B cell (primary cell): Measurements from ENCODE around the gene CCDC121. TPM values are rescaled to one million over a fixed set of nuclear protein-coding genes. Genes with fewer than 3 reads are reported as not detected.
"Not testable (repeated sequence)": the region's sequence is repeated elsewhere in the genome, so short reads cannot be mapped to it uniquely, and the experiment has no call there.

Experiments used
- ATAC-seq: fragments of 200-7000 bp; cut with Tn5 transposase; one replicate; pipeline ENCODE4 v1.10.0; 2021; ENCODE audit warnings: low read depth, mild to moderate bottlenecking, moderate number of reproducible peaks, moderate library complexity
- CTCF ChIA-PET: fragments of 350-600 bp; sonication (Branson Sonifier 250); formaldehyde crosslinking; loops from one replicate; lab custom pipeline; 2021; ENCODE audit warnings: antibody characterized with exemption, inconsistent platforms; lab: Charles Lee
- POLR2A ChIA-PET: fragments of 350-600 bp; sonication (Branson Sonifier 250); formaldehyde crosslinking; loops from one replicate; lab custom pipeline; 2021; ENCODE audit warnings: antibody characterized with exemption; lab: Charles Lee
- DNase-seq: peaks from one replicate; pipeline ENCODE4 v3.0.0; 2013
- H2AFZ ChIP-seq: 2 replicates; pipeline ENCODE4 v1.6.1; 2012; ENCODE audit warnings: mild to moderate bottlenecking, low read depth, low read length; ENCODE audit not compliant: insufficient read depth, poor library complexity, severe bottlenecking
- H3K27ac ChIP-seq, 2 donors: 1 replicate in 1 of 2; 2 replicates in 1 of 2; pipeline ENCODE4 v1.5.1; 2012 to 2013; ENCODE audit warnings: low read length in 2 of 2, mild to moderate bottlenecking in 2 of 2, moderate library complexity in 1 of 2
- H3K27me3 ChIP-seq, 4 experiments: fragments of 200-600 bp in 1 of 4; sonication (generic) in 1 of 4; replicated peaks in 1 of 4; 1 replicate in 2 of 4; 2 replicates in 2 of 4; pipeline versions ENCODE4 v1.6.1 to v1.7.0; 2013 to 2016; ENCODE audit warnings: low read length in 3 of 4, mild to moderate bottlenecking in 2 of 4, mixed read lengths in 1 of 4, moderate library complexity in 1 of 4; ENCODE audit not compliant: insufficient read depth in 4 of 4, control insufficient read depth in 3 of 4; ENCODE audit errors: control extremely low read depth in 1 of 4
- H3K36me3 ChIP-seq, 2 experiments: replicated peaks in 1 of 2; 1 replicate in 1 of 2; 2 replicates in 1 of 2; pipeline versions ENCODE4 v1.6.1 to v1.7.1; 2013; ENCODE audit warnings: low read length in 1 of 2; ENCODE audit not compliant: insufficient read depth in 2 of 2, control insufficient read depth in 1 of 2; ENCODE audit errors: control extremely low read depth in 1 of 2, extremely low read depth in 1 of 2
- H3K4me1 ChIP-seq, 2 donors: fragments of 200-600 bp in 1 of 2; sonication (generic) in 1 of 2; 1 replicate in 1 of 2; 2 replicates in 1 of 2; pipeline versions ENCODE4 v1.5.1 to v1.6.1; 2013 to 2017; ENCODE audit warnings: low read length in 2 of 2; ENCODE audit not compliant: control insufficient read depth in 2 of 2, insufficient read depth in 2 of 2
- H3K4me2 ChIP-seq: replicated peaks from 2 replicates; pipeline ENCODE3; 2012; ENCODE audit warnings: mild to moderate bottlenecking, low read depth, low read length; ENCODE audit not compliant: poor library complexity, severe bottlenecking
- H3K4me3 ChIP-seq, 5 experiments: fragments of 200-600 bp in 1 of 5; sonication (generic) in 1 of 5; 1 replicate in 3 of 5; 2 replicates in 2 of 5; pipeline versions ENCODE4 v1.5.1 to v1.7.0; 2011 to 2016; ENCODE audit warnings: low read length in 4 of 5, mild to moderate bottlenecking in 4 of 5, low read depth in 2 of 5, control low read depth in 1 of 5, moderate library complexity in 1 of 5; ENCODE audit not compliant: insufficient read depth in 1 of 5; ENCODE audit errors: control extremely low read depth in 1 of 5, extremely low read depth in 1 of 5
- H3K79me2 ChIP-seq: fragments of 200-600 bp; sonication (generic); one replicate; pipeline ENCODE4 v1.6.0; 2016; ENCODE audit warnings: low read length; ENCODE audit not compliant: control insufficient read depth, insufficient read depth
- H3K9ac ChIP-seq: fragments of 200-600 bp; sonication (generic); 2 replicates; pipeline ENCODE4 v1.6.1; 2017; ENCODE audit warnings: mild to moderate bottlenecking, low read length, moderate library complexity
- H3K9me3 ChIP-seq, 3 donors: one replicate each; pipeline versions ENCODE4 v1.6.1 to v1.7.1; 2013; ENCODE audit warnings: low read length in 2 of 3; ENCODE audit not compliant: control insufficient read depth in 2 of 3, insufficient read depth in 1 of 3; ENCODE audit errors: control extremely low read depth in 1 of 3
- H4K20me1 ChIP-seq: 2 replicates; pipeline ENCODE4 v1.6.0; 2012; ENCODE audit warnings: mild to moderate bottlenecking, low read length; ENCODE audit not compliant: insufficient read depth, control insufficient read depth, poor library complexity, severe bottlenecking
- H3K27ac Mint-ChIP-seq: one replicate; pipeline ENCODE4 v1.8.0; 2021; ENCODE audit warnings: mixed read lengths
- H3K27me3 Mint-ChIP-seq: one replicate; pipeline ENCODE4 v1.8.0; 2021; ENCODE audit warnings: mixed read lengths
- H3K4me1 Mint-ChIP-seq: one replicate; pipeline ENCODE4 v1.8.0; 2021; ENCODE audit warnings: mixed read lengths
- H3K4me3 Mint-ChIP-seq: one replicate; pipeline ENCODE4 v1.8.0; 2021; ENCODE audit warnings: mixed read lengths
- H3K9me3 Mint-ChIP-seq: one replicate; pipeline ENCODE4 v1.8.0; 2022; ENCODE audit warnings: mixed read lengths; ENCODE audit not compliant: insufficient read depth
- CTCF ChIP-seq: fragments of 200-600 bp; IDR thresholded peaks from one replicate; pipeline ENCODE4 v1.8.0; 2022; ENCODE audit warnings: antibody characterized with exemption, mild to moderate bottlenecking
- EZH2 ChIP-seq: IDR thresholded peaks from 2 replicates; pipeline ENCODE4 v1.6.1; 2012; ENCODE audit warnings: borderline replicate concordance, low read depth, mild to moderate bottlenecking, moderate library complexity, low read length; ENCODE audit not compliant: insufficient read depth, poor library complexity, severe bottlenecking
- WGBS: methylation state at CpG from one replicate; pipeline ENCODE4 v1.1.5; 2013; ENCODE audit warnings: missing lambda C conversion rate; ENCODE audit not compliant: insufficient coverage; 5-methylcytosine and 5-hydroxymethylcytosine counted together
- intact Hi-C: fragments of 100-400 bp; cut with micrococcal nuclease; formaldehyde crosslinking; loops from one replicate; pipeline ENCODE4 v1.10.0; 2022
- polyA plus RNA-seq: library from polyadenylated mRNA; depleted of rRNA; stranded (reverse); fragments of >200 nt; gene quantifications from 2 replicates; pipeline ENCODE4 v1.2.3, GENCODE V29; 2012
- total RNA-seq, 2 donors: library from RNA; stranded (reverse); fragments of 120-200 nt in 1 of 2; gene quantifications; 1 replicate in 1 of 2; 2 replicates in 1 of 2; pipeline versions ENCODE4 v1.2.3 to v1.2.4, GENCODE V29; 2013 to 2022

The CCDC121 gene
- total and polyA plus RNA-seq, 2 donors (not counting 1 experiment from before 2014, with no cell fraction given), result 0.95 to 2.2 TPM

GRCh38 chr2:27627963-27628766 lies 647 bp downstream of the CCDC121 start:
- CTCF ChIA-PET, result interaction anchor here (1.1 to 2.0 kb wide), 3 partner anchors 53 to 557 kb away, joined by 3 to 6 read pairs (median 3); partner anchors contain the start of gene OST4
- peaks cover 10 to 17% of the 10 kb centered on the region in 2 donors for H3K4me1 ChIP-seq
- H3K36me3 ChIP-seq, result peaks cover 0 to 29% of the 10 kb centered on the region in 2 experiments
- peak overlapping the region; percentile 40 to 98 (median 91) for H3K4me3 ChIP-seq
- no peaks in the 10 kb centered on the region for H3K9me3 ChIP-seq
- ATAC-seq, result peak; percentile 7
- Mint-ChIP-seq H3K9me3 (no peaks in the 10 kb centered on the region), H3K27me3 (no peaks in the 10 kb centered on the region), H3K4me3 (no peak overlapping the region), H3K27ac (peak overlapping the region; percentile 51), H3K4me1 (peaks cover 24% of the 10 kb centered on the region)
- H4K20me1 ChIP-seq, result no peaks in the 10 kb centered on the region
- TF ChIP-seq CTCF (no peak), EZH2 (no peak)
- 20% methylated on average over 11 of the region's 21 CpGs for WGBS
- peak; percentile 12 for DNase-seq
- intact Hi-C loops, result loop anchor here (1.0 to 5.0 kb wide), 5 partner anchors 45 to 257 kb away; partner anchors contain the start of genes EIF2B4, IFT172, NRBP1 and SNX17
- POLR2A ChIA-PET, result interaction anchor here (0.6 to 1.6 kb wide), 6 partner anchors 35 to 547 kb away, joined by 3 to 6 read pairs (median 4); partner anchors contain the start of genes PPM1G, SLC4A1AP, SUPT7L and ZNF512
- no peaks in the 10 kb centered on the region for H3K27me3 ChIP-seq
- peak overlapping the region; percentile 78 for H3K4me2 ChIP-seq
- peak overlapping the region; percentile 70 to 83 for H3K27ac ChIP-seq
- H3K9ac ChIP-seq, result peak overlapping the region; percentile 83
- H2AFZ ChIP-seq, result peak overlapping the region; percentile 88
- H3K79me2 ChIP-seq, result peaks cover 29% of the 10 kb centered on the region

- H3K79me2 ChIP-seq, result peaks cover 29% of the 10 kb centered on the region
- DNase-seq, H3K4me2 ChIP-seq, H3K9me3 ChIP-seq, H3K27me3 ChIP-seq, POLR2A ChIA-PET, ATAC-seq, H4K20me1 ChIP-seq, H2AFZ ChIP-seq, H3K4me3 Mint-ChIP-seq, H3K27ac ChIP-seq, H3K4me3 ChIP-seq, H3K9ac ChIP-seq, H3K27me3 Mint-ChIP-seq, H3K9me3 Mint-ChIP-seq: not testable (repeated sequence)
- CTCF ChIA-PET, result interaction anchor here (2.0 kb wide), 1 partner anchor 55 kb away, joined by 6 read pairs; no protein-coding TSS in a partner anchor
- intact Hi-C loops, result loop anchor here (5.0 kb wide), 1 partner anchor 200 kb away; the partner anchor contains the start of gene NRBP1
- peaks cover 10 to 17% of the 10 kb centered on the region in 2 donors for H3K4me1 ChIP-seq
- Mint-ChIP-seq H3K27ac (peak overlapping the region; percentile 47), H3K4me1 (peaks cover 24% of the 10 kb centered on the region)
- 33% methylated on average over 1 of the region's 3 CpGs for WGBS
- H3K36me3 ChIP-seq, result peaks cover 0 to 34% of the 10 kb centered on the region in 2 experiments
These were observed 1.9 kb downstream of the CCDC121 start for GRCh38 chr2:27626921-27627320.

GRCh38 chr2:27626323-27626722 lies 2.5 kb downstream of the CCDC121 start:
- ATAC-seq, DNase-seq, H3K27me3 ChIP-seq, H3K4me3 ChIP-seq, H3K27ac Mint-ChIP-seq, H3K27ac ChIP-seq, H3K9me3 Mint-ChIP-seq, H3K4me3 Mint-ChIP-seq, H3K4me2 ChIP-seq, H3K9ac ChIP-seq, H4K20me1 ChIP-seq, H3K27me3 Mint-ChIP-seq, H2AFZ ChIP-seq, POLR2A ChIA-PET, H3K9me3 ChIP-seq: not testable (repeated sequence)
- Histone ChIP-seq H3K4me1 (peaks cover 10 to 17% of the 10 kb centered on the region in 2 donors), H3K36me3 (peaks cover 0 to 35% of the 10 kb centered on the region in 2 experiments), H3K79me2 (peaks cover 25% of the 10 kb centered on the region)
- intact Hi-C loops, result loop anchor here (5.0 kb wide), 1 partner anchor 199 kb away; the partner anchor contains the start of gene NRBP1
- WGBS, result no CpG with 5 or more reads among the region's 1 CpG
- peaks cover 22% of the 10 kb centered on the region for H3K4me1 Mint-ChIP-seq
- CTCF ChIA-PET, result interaction anchor here (2.0 kb wide), 1 partner anchor 55 kb away, joined by 6 read pairs; no protein-coding TSS in a partner anchor
